Stimulated activated CD8-positive, alpha-beta memory T cell treated with anti-CD3 and anti-CD28 coated beads, Interleukin-2, amount 100 ng/mL, for 48 hours (primary cell): ENCODE data around the gene IL12B.
A peak's percentile ranks its signal among the peaks of the same experiment; 100 is the strongest.
"Not testable (repeated sequence)": the region's sequence is repeated elsewhere in the genome, so short reads cannot be mapped to it uniquely, and the experiment has no call there.

Source experiments
- DNase-seq, 2 donors: peaks; one replicate each; pipeline ENCODE4 v3.0.0-alpha.2; 2020; ENCODE audit warnings: low read depth in 2 of 2

Gene IL12B

DNA sequence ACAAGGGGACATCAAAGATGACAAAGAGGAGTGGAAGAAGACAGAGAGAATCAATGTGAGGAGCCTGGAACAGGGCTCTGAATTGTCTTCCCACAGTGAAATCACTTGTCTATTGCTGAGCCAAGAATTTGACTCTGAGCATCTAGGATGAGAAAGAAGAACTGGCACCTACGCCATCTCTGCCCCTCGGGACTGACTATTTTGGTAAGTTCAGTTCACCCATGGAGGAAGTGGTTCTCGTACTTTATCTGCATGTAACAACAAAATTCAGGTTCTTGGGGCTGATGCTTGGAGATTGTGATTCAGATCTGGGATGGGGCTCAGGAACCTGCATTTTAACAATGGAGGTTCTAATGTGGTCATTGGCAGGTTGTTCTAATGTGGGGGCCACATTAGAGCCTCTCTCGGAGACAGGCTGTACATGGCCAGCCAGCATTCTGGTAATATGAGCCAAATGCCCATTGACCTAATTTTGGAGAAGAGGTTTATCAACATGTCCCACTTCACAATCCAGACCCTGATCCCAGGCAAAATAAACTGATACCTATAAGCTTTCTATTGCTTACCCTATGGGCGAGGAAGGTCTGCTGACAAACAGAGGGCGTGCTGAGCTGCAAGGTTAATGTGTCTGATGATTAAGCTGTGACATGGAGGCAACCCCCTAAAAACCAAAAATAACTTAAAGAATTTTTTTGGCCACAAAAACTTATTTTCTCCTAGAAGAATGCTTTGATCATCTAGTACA, 2.7 kb upstream of the IL12B start:
- no peak for DNase-seq

DNA sequence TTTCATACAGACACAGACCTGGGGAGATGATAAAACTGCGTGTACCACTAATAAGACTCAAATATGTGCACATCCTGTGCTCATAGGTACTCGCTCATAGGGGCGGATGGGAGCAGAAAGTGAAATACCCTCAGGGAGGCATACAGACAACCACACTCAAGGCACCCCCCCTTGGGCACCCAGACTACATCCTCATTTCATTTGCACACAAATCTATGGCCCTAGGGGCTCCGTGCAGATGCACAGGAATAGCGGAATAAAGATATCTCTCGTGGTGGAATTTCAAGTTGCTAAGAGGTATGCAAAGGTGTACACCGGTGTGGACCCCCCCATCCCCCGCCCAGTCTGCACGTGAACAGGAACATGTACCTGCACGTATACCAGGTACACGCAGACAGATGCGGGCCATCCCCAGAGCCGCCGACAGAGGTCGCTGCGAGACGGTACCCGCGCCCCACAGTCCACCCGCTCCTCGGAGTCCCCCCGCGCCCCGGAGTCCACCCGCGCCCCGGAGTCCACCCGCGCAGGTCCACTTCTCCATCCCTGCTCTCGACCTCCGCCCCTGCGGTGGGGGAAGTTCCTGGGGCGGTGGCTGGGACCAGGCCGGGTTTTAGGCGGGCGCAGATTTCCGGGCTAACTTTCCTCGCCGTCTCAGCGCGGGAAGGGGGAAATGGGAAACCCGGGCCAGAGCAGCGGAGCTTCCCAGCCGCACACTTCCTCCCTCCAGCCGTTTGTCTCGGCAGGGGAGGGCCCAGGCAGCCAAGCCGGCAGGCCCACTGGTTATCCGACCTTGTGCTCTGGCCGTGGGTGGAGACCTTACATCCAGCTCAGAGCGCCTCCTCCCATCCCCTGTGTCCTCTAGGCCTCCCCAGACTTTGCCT, 1.0 kb upstream of the IL12B start:
- peak; percentile 51 to 73 for DNase-seq

DNA sequence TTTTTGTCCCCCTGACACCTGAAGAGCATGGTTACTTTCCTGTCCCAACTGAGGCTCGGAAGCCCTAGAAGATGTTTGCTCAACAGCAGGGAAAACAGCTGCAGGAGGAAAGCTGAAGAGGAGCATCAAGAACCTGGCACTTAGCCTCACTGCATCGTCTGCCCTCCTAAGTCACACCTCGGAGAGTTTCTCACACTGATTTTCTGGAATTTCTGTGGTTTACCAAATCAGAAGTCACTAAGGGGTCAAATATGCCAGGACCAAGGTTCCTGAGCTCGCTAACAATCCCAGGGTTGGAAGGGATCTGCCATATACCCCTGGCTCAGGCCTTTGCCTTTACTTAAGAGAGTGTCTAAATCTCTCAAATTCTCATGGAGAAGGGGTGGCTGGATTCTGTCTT, 5.3 kb downstream of the IL12B start:
- DNase-seq: no peak

DNA sequence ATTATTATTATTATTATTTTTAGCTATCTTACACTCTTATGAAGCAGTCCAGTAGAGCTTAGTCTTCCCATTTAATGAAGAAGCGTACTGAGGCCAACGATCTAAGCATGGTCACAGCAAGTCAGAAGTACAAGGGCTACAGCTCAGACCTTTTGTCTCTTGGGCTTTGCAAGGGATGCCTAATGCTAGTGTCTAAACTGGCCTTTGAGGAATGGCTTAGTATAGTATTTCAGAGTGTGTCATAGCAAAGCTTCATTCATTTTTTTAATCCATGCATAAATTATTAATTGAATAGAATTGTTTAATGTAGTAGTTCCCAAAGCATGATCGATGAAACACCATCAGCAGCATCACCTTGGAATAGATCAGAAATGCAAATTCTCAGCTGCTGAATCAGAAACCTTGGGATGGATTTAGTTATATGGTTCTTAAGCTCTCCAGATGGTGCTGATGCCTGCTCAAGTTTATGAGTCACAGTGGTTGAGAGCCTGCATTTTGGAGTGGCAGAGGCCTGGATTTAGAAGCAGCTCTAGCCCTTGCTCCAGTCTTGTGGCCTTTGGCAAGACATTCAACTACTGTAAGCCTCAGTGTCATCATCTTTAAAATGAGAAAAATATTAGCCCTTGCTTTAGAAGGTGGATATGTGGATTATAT, 6.1 kb downstream of the IL12B start:
- no peak for DNase-seq

DNA sequence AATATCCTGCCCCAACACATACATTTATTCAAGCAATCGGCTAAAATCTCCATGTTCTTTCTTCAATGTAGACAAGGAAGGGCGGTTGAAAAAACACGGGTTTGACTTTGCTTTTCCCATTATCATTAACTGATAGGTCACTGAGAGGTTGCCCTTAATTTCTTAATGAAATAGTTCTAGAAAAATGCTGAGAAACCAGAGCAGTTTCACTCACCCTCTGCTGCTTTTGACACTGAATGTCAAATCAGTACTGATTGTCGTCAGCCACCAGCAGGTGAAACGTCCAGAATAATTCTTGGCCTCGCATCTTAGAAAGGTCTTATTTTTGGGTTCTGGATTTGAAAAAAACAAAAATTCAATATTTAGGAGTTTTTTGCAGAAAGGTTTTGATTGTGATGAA, 8.1 kb downstream of the IL12B start:
- no peak for DNase-seq

DNA sequence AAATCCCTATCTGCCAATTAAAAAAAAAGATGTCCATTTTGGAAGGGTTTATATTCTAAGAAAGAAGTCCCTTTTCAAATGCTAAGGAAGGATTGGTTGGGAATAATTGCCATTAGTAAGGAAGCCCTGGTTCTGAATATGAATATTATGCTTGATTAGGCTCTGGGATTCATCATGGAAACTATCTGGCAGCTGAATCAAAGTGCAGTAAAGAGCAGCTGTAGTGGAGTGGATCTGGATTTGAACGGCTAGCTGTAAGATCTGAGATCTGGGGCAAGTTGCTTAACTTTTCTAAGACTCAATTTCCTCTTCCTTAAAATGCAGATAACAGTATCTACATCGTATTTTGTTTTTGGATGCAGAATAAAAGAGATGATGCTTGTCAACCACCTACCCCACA, 10.5 kb downstream of the IL12B start:
- no peak for DNase-seq

DNA sequence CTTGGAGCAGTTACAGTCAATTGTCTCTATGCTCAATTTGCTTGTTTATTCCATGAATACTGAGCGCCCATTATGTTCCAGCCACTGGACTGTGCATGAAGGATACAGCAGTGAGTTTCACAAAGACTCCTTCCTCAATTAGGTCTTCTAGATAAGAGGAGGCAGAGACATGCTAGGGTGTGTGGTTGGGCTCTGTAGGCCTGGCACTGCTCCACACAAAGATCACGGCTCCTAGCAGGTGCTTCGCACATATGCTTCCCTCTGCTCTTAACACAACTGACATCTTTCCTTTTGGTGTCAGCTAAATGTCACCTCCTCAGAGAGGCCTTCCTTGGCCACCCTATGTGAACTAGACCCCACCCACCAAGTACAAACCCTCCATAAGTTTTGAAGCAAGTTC, 10.9 kb downstream of the IL12B start:
- no peak for DNase-seq

DNA sequence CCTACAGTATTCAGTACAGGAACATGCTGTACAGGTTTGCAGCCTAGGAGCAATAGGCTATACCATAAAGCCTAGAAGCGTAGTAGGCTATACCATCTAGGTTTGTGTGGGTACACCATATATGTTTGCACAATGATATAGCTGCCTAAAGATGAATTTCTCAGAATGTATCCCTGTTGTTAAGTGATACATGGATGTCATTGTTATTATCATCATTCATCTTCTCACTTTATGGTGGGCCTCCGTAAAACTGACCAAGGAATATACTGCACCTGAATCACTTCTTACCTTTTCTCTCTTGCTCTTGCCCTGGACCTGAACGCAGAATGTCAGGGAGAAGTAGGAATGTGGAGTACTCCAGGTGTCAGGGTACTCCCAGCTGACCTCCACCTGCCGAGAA, 11.8 kb downstream of the IL12B start:
- no peak for DNase-seq

DNA sequence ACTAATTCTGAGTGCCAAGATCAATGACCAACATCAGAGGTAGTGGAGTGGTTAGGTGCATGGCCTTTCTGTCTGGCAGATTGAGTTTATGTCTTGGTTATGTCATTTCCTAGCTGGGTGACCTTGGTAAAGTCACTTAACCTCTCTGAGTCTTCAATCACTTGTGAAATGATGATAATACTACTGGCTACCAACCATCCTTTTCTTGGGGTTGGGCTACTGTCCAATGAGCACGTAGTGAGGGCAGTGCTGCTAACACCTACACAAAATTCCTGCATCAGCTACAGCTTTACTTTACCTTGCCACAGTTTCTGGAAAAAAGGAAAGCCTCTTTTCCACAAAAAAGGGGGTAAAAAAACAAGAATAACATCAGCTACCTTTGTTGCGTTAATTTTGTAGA, 12.4 kb downstream of the IL12B start:
- no peak for DNase-seq

DNA sequence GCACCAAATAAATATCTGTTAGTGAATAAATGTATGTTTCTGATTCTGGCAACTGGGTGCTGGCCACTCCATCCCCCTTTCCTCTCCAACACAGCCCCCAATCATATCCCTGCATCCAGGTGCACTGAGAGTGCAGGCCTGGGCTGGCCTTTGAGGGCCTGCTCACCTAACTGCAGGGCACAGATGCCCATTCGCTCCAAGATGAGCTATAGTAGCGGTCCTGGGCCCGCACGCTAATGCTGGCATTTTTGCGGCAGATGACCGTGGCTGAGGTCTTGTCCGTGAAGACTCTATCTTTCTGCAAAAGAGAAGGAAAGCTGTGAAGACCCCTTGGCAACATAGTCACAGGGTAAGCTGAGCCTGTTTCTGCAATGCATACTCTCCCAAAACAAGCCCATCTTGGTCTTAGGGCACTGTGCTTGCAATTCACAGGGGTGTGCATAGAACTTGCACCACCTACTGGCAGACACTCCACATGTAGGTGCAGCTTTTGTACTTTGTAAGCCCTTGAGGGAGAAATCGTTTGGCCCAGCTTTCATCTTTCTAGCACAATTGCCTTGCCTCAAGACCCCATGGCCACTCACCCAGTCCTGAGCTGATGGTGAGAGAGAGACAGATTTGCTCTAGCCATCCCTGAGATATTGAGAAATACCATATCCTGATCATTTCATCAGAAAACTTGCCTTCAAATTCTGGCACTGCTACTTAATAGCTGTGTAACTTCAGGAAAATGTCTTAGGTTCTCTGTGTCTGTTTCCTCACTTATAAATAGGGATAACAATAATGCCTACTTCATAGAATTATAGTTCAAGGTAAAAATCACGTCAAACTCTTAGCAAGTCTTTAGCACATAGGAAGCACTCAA, 13.5 kb downstream of the IL12B start:
- DNase-seq: peak in 1 of 2 donors; percentile 2

DNA sequence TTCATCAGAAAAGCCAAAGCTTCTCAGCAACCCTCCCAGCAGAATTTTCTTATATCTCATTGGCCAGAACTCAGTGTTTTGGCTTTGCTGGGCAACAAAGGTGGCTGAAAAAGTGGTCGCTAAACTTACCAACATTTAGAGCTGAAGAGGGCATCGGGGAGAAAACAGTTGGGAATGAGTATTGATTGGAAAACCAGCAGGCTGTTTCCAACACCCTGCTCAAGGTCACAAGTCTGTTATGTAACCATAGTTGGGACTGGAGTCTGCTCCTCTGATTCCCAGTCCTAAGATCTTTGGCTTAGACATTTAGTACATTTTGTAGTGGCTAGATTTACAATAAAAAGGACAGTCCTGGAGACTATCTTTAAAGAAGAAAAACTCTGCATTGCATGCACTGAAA, 17.1 kb downstream of the IL12B start:
- no peak for DNase-seq

DNA sequence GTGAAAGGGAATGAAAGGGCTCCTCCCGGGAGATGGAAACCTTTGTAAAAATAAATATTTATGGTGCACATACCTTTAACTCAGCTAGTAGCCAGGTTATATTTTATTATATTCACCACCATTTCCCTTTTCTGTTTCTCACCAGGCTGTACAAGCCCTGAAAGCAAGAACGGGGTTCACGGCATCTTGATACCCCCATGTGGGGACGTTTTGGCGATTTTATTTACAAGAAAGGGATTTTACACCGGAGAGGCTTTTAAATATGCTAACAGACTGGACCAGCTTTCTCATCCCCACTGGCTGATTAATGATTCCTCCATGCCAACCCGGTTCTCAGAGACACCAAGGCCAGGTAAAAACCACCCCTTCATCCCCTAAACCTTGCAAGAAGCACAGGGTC, 19.2 kb downstream of the IL12B start:
- DNase-seq: no peak

DNA sequence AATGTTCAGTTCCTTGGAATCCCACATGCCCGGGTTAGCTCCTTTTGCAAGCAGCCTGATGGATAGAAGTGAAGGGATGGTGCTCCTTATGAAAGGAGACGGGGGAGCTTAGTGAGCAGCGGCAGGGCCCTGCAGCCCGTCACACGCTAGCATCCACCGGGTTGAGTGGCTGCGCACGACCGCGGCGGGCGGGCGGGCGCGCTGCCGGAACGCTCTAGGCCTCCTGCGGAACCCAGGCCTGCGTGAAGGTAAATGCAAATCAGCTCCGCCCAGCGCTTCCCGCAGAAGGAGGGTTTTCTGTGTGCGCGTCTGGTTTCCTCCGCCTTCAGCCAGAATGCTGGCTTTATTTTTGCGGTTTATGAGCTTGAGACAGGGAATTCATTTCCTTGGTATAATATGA, 19.8 kb downstream of the IL12B start:
- peak; percentile 6 to 12 for DNase-seq

DNA sequence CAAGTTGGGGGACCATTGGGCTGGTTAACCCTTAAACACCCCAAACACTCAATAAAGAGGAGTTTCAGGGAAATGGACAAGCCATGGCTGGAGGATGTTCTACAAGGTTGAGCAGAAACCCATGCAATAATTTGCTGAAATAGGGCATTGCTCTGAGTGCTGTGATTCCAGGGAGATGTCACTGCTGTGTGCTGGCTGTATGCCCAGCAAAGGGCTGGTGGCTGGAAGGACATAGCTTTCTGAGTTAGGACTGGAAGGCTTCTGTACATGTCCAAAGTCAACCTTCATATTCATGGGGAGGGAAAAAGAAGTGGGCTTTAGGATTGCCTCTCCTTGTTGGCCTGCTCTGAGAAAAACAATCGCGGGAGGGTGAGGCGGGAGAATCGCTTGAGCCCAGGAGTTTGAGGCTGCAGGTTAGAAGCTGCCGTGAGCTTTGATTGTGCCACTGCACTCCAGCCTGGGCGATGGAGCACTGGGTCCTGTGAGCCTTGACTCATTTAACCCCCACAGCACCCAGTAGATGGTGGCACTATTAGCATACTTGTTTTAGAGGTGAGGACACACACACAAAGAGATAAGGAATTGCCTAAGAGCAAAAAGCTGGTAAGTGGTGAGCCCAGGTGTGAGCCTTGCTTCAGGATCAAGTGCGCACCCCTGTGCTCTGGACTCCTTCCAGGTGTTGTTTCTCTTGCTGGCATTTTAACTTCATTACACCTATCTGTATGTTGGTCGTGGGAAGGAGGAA, 20.4 kb downstream of the IL12B start:
- no peak for DNase-seq

DNA sequence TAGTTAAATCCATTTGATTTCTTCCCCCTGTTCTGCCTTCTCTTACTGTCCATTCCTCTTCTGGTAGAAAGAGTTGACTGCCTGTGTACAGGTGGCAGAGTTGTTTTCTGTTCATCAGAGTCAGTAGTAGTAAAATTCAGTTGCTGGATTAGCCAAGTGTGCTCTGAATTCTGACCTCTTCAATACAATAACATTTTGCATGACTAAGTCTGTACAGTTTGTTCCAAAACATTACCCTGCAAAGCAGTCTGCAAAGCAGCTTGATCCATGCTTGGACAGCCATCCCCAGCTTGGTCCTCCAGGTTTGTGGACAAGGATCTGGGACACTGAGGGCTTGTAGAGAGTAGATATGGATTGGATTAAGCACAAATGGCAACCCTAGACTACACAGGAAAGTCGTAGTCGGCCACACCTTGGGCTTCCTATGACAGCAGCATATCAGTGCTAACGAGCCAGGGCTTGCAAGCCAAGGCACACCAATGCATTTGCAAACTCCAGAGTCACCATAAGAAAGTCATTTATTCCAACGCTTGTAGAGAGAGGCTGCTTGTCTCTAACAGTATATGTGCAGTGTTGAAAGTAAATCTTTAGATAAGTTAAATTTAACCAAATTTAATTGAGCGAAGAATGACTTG, 25.2 kb downstream of the IL12B start:
- DNase-seq: no peak

DNA sequence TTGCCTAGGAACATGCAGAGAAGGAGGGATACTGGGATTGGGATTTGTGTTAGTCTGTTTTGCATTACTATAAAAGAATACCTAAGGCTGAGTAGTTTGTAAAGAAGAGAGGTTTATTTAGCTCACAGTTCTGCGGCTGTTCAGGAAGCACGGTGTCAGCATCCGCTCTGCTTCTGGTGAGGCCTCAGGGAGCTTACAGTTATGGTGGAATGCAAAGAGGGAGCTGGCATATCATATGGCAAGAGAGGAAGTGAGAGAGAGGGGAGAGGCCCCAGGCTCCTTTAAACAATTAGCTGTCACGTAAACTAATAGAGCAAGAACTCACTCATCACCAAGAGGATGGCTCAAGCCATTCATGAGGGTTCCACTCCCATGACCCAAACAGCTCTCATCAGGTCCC, 27.0 kb downstream of the IL12B start:
- DNase-seq: no peak

DNA sequence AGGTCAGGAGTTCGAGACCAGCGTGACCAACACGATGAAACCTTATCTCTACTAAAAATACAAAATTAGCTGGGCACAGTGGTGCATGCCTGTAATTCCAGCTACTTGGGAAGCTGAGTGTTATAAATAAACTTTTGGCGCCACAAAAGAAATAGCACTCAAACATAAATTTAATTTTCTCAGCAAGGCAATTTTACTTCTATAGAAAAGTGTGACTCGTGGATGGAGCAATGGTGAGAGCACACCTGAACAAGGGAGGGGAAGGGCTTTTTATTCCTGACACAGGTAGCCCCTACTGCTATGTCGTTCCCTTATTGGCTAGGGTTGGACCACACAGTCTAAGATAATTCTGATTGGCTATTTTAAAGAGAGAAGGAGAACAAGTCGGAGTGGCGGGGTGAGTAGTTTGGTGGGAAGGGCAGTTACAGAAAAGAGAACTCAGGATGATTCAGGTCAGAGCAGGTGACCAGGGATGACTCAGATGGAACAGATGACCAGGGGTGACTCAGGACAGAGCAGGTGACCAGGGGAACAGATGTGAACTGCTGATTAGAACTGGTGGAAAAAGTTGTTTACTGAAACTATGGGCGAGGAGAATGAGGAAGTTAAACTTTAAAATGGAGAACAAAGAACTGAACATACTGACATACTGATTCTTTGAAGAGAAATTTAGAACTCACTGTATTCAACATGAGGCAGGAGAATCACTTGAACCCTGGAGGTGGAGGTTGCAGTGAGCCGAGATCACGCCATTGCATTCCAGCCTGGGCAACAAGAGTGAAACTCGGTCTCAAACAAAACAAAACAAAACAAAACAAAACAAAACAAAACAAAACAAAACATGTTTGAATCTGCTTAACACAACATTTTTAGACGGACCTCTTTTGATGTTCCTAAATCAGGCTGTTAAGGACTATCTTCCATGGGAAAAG, 28.1 kb downstream of the IL12B start:
- not testable (repeated sequence) for DNase-seq

DNA sequence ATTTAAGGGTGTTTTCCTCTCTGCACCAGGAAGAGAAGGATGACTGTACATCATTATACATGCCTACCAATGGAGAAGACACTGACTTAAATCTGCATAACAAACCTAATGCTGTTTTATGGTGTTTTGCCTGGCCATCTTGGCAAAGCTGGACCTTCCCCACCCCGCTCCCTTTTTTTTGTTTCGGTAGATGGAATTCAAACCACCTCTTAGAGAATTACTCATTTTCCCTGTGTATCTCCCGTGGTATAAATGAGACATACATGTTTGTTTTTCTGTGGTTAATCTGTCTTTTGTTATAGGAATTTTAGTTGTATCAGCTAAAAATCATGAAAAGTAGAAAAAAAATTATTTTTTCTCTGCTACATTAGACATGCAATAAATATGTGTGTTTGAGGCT, 28.8 kb downstream of the IL12B start:
- DNase-seq: no peak

DNA sequence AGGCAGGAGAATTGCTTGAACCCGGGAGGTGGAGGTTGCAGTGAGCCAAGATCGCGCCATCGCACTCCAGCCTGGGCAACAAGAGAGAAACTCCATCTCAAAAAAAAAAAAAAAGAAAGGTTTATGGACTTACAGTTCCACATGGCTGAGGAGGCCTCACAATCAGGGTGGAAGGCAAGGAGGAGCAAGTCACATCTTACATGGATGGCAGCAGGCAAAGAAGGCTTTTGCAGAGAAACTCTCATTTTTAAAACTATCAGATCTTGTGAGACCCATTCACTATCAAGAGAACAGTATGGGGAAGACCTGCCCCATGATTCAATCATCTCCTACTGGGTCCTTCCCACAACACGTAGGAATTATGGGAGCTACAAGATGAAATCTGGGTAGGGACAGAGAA, 33.0 kb downstream of the IL12B start:
- not testable (repeated sequence) for DNase-seq
